GM18873 (cell line): ENCODE data around the gene CDC6.

Experiments used
- ATAC-seq: cut with Tn5 transposase; IDR thresholded peaks from one replicate; pipeline ENCODE4 v1.9.1; 2021; ENCODE audit warnings: mild to moderate bottlenecking, moderate library complexity, moderate number of reproducible peaks; ENCODE audit not compliant: unreplicated experiment, low FRiP score

Gene CDC6

DNA sequence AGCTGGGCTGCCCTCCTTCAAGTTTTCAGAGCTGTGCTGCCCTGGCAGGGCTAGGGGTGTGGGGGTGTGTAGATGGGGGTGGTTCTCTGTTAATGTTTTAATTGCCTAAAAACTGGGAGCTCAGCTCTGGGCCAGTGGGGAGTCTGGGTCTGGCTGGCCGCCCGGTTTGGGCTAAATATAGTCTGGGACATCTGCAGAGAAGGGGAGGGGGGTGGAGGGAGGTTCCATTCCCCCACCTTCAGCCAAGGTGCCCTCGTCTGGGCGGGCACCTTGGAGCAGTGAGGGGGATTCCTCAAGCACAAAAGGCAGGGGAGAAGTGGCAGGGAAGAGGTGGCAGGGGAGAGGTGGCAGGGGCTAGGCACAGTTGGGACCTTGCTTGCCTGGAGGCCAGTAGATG is 34.3 kb downstream of the CDC6 start:
- no peak for ATAC-seq

DNA sequence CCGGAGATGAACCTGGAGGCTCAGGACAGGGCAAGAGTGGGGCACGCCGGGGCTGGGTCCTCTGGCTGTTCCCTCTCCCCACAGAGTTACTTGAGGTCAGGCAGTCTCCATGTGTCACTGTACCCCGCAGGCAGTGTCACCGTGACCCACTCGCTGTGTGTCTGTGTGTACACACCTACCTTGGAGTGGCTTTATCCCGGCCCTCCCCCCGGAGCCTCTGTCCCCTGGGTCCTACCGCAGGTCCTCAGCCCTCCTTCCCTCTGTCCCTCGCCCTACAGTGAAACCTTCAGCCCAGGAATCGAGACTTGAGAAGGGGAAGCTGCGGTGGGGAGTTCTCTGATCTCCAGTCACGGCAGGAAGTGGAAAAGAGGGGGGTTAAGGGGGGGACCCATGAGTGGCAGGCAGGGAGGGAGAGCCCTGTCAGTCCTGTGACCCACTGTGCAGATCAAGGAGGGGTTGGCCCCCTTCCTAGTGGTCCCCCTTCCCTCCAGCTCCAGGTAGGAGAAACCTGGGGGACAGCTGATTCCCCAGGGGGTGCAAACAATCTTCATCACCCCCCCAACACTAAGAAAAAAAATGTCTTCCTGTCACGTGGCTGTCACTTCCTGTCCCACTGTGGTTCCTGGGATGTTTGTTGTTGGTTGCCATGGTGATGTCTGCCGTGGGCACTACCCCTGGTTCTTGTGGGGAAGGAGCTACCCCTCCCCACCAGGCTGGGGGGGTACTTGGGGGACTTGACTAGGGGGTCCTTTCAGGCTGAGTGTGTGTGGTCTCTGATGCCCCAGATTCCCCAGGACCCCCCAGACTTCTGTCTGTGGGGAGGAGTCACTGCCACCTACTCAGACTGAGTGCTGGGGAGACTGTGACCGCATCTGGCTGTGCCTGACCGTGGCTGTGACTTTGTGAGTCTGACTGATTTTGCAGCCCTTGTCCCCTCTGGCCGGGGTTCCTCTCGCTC is 35.0 kb downstream of the CDC6 start:
- ATAC-seq, result peak; percentile 25

DNA sequence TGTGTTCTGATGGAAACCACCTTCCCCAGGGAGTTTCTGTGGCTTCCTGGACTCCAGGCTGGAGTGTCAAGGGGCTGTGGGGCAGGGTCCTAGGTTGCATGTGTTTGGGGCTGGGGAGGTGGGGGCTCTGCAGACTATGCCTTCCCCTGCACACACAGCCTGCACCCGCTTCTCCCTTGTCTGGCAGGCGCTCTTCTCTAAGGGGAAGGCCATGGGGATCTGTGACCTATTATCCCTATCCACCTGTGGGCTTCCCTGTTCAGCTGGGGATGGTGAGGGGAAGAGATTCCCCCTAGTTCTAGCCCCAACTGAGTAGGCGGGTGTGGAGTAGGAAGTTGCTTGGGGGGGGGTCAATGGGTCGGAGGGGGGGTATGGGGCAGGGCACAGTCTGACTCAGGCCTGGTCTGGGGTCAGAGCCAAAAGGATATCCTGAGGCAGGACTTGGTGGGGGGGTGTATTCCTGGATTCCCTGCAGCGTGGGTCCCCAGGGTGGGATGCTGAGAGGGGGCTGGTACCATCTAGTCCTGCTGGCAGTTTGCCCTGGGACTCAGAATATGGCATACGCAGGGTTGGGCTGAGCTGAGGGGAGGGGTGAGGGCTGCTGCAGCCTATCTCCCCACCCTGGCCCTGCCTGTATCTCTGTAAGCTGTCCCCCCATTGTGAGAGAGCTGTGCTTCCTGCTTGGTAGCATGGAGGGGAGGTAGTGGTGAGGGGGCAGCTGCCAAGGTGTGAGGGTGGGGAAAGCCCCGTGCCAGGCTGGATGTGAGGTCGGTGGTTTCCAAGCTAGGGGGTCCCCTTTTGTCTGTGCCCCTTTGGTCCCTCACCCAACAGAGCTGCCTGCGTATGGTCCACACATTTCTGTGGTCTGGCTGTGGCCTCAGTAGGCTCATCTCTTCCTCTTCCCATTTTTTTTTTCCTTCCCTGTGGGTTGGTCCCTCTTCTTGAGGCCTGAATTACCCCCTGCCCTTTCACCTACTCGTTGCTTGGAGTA is 36.0 kb downstream of the CDC6 start:
- ATAC-seq, result no peak

DNA sequence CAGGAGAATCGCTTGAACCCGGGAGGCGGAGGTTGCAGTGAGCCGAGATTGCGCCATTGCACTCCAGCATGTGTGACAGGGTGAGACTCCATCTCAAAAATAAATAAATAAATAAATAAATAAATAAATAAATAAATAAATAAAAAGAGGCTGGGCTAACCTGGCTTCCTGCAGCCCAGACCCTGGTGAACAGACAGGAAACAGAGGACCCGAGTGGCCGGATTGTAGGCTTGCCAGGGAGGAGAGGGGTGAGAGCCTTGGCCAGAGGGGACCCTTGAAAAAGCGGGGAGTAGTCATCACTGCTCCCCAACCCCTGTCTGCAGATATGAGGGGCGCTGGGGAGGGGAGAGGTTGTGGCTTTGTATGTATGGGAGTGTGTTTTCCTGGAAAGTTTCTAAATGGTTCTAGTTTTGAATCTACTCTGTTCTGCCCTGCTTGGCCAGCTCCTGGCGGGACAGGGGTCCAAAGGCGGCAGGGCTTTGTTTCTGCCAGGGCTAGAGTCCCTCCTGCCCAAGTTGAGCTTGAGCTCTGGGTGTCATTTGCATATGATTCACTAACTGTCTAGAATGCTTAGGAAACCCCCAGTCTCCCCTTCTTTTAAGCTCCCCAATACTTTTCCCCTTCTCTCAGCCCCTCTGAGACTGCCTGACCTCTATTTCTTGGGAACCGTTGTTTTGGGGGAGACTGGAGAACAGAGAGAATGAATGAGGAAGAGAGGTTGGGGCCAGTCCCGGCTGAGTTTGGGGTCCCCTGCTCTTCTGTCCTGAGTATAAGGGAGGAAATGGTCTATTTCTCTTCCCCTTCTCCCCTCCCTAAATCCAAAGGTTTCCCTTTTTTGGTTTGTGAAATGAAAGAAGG is 37.7 kb downstream of the CDC6 start:
- no peak for ATAC-seq

DNA sequence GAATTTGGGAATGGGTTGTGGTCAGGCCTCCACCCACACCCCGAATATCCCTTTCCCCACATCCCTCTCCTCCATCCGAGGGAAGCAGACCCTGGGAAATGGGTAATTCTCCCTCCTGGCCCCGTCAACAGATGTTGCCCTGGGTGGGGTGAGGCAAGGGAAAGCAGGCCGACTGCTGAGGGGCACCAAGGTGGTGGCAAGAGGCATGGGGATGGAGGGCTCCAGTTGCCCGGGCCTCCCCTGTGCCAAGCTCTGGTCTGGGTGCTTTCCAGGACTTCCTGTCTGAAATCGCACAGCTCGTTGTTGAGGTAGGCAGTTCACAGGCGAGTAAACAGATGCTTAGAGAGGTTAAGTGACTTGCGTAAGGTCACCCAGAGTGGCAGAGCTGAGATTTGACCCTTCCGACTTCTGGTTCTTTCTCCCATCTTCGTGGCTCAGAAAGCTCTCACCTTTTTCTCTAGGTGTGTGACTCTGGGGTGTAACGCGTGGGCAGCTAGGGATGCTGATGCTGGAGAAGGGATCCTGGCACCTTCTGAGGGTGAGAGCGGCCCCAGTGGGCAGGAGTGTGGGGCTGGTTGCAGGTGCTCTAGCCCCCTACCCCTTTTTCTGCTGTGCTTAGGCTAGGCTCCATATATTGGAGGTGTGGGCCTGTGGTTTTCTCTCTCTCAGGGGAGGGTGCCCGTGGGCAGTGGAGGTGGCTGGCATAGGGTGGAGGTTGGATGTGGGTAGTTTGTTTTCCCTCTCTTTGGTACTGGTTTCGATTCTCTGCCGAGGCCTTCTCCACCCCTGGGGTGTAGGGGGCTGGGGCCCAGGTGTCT is 38.5 kb downstream of the CDC6 start:
- no peak for ATAC-seq

DNA sequence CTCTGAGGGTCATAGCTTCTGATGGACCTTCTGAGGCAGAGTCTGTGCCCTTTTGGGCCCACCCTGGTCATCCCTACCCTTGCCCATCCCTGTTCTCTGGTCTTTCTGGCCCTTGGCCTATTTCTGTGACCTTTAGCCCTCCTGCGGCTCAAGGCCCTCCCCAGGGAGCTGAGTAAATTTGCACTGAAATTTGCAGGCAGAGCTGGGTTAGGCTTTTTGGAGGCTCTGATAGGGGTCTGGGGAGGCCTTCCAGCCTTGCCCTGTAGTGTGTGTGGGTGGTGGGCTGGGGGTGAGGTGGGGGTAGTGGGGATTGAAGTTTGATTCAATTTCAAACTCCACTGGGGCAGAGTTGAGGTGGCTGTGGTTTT is 39.1 kb downstream of the CDC6 start:
- ATAC-seq, result no peak

DNA sequence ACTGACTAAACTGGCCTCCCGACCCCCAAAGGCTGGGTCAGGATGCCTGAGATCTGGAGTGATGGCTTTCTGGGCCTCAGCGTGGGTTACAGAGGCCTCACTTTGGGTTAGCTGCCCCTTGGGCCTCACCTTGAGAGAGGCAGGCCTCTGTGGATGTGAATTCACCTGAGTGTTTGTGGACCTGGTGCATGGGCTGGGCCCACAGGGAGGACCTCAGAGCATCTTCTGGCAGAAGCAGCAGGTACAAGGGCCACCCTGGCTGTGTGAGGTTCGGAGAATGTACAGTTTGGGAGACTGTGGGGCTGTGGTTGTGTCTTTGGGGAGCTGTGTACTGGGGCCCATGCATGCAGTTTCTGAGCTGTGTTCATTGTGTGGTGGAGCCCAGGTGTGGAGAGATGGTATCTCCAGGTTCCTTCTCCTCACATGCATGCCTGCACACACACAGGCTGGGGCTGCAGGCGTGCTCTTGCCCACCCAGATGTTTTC is 39.6 kb downstream of the CDC6 start:
- no peak for ATAC-seq

DNA sequence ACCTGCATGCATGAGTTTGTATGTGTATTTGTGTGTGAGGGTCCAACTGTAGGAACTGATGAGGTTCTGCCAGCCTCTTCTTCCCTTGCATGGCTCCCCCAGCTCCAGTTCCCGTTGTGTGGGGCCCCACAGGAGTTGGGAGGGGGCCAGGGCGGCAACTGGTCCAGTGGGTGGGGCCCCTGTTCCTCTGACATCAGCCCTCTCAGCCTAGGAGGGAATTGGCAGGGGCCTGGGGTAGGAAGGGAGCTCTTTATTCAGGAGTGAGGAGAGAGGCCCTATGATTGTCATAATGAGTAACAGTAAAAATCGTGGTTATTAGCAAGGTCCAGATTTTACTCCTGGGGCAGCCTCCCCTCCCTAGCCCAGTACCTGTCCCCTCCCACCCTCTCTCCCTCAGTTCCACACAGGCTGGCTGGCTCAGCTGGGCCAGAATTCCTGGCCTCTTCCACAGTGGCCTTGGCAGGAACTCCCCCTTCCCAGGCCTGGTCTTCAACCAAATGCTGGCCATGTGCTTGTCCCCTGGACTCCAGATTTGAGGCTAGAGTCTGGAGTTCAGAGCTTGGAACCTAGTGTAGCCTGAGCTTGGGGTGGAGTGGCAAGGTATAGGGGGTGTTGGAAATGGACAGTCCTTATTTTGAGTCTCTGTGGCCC is 40.2 kb downstream of the CDC6 start:
- ATAC-seq, result no peak

DNA sequence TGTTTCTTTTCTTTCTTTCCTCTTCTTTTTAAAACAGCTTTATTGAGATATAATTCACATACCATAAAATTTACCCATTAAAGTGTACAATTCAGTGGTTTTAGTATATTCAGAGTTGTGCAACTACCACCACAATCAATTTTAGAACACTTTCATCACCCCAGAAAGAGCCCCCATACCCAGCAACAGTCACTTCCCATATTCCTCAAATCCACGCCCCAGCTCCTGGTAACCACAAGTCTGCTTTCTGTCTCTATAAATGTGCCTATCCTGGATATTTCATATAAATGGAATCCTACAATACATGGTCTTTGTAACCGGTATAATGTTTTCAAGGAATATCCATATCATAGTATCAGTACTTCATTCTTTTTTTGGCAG is 40.7 kb downstream of the CDC6 start:
- no peak for ATAC-seq

DNA sequence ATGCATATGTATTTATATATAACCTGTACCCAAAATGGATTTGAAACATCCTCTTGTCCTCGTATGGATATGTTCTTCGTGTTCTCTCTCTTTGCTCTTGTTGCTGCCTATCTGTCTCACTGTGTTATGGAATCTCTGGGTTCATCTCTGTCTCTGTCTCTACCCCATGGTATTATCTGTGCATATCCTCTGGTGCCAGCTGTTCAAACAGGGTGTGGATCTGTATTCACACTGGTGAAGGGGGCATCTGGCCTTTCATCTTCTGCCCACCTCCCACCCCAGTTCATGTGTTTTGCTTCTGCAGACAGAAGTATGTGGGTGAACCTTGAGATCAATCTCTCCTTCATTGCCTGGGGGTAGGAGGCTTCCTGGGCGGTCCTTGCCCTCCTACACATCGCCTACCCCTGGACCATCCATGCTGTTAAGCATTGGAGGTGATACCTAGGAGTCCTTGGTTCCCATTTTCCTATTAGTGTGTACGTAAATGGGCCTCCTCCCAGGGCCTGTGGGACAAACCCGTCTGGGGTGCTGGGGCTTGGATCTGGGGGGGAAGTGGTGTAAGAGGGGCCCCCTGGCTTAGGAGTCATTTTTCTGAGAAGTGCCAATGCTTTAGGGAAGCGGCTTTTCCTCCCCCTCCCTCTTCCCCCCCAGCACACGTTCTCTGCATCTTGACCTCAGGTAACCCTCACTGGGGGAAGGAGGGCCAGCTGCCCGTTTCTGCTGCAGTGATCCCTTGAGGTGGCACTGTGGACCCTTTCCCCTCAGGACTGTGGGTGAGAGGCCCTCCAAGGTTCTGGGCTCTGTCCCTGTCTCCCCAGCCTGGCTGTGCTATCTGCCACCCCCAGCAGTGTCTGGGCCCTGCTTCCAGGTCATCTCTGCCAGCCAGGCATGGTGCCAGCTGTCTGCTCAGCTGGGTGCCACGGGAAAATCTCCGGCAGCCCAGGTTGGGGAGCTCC is 42.4 kb downstream of the CDC6 start:
- ATAC-seq, result no peak

DNA sequence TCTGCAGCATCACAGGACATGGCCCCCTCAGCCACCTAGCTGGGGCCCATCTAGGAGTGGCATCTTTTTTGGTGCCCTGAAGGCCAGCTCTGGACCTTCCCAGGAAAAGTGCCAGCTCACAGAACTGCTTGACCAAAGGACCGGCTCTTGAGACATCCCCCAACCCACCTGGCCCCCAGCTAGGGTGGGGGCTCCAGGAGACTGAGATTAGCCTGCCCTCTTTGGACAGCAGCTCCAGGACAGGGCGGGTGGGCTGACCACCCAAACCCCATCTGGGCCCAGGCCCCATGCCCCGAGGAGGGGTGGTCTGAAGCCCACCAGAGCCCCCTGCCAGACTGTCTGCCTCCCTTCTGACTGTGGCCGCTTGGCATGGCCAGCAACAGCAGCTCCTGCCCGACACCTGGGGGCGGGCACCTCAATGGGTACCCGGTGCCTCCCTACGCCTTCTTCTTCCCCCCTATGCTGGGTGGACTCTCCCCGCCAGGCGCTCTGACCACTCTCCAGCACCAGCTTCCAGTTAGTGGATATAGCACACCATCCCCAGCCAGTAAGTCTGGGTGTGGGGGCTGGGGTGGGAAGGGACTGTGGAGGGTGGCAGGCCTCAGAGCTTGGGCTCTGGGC is 43.3 kb downstream of the CDC6 start:
- no peak for ATAC-seq

DNA sequence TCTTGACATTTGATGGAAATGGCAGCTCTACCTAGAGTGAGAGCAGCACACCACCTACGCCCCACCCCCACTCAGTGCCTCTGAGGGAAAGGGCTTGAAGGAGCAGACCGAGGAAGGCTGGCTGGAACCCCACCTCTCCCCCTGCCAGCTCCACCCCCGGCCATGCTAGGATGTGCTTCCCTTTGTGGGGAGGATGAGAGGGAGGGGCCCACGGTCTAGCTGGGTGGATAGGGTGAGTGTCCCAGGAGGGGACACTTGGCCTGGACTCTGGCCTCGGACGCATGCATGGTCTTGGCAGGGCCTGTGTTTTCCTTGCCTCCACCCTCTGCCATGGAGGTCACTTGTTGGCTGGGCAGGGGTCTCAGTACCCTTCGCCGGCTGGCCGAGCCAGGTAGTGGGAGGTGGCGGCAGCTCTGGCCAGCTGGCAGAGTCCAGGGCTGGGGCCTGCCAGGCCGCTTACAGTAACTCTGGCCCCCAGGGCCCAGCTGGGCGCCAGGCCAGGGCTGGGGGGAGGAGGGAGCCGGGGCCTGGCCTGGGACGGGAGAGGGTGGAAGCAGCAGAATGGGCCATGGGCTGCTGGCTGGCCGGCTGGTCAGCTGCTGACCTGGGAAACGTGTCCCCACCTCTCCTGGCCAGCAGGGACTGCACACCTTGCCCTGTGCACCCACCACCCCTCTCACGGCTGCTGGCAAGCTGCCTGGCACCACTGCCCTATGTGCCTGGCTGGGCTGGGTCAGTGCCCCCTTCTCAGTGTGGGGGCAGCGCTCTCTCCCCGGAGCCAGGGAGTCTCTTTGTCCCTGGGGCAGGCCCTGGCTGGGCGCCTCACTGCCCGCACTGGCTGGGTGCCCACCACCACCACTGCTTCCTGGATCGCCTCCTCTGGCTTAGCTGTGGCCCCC is 44.3 kb downstream of the CDC6 start:
- ATAC-seq, result no peak

DNA sequence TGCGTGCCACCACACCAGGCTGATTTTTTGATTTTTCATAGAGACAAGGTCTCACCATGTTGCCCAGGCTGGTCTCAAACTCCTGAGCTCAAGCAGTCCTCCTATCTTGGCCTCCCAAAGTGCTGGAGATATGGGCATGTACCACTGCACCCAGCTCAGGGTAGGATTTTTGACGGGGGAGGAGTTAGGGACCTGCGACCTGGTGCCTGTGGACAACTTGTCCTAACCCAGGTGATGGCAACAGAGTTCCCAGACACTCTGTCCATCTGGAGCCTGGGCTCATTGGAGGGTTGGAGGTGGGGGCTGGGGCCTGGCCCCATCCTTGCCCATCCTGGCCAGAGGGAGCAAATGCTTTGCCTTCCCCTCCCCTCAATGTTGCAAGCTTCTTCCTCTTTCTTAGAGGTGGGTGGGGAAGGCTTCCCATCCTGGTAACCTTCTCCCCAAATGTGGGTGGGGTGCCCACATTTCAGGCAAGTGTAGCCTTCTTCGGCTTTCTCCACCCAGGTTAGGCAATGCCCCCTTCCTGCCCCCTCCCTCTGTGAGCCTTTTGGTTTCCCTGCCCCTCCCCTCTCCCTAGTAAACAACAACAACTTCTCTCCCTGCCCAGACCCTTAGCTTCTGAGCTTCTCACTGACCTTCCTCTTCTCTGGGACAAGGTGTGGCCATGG is 46.2 kb downstream of the CDC6 start:
- no peak for ATAC-seq

DNA sequence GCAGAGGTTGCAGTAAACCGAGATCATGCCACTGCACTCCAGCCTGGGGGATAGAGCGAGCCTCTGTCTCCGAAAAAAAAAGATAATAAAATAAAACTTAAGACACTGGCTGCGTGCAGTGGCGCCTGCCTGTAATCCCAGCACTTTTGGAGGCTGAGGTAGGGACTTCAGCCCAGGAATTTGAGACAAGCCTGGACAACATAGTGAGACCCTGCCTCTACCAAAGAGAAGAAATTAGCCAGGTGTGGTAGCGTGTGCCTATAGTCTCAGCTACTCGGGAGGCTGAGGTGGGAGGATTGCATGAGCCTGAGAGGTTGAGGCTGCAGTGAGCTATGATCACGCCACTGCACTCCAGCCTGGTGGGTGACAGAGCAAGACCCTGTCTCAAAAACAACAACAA is 47.9 kb downstream of the CDC6 start:
- no peak for ATAC-seq

DNA sequence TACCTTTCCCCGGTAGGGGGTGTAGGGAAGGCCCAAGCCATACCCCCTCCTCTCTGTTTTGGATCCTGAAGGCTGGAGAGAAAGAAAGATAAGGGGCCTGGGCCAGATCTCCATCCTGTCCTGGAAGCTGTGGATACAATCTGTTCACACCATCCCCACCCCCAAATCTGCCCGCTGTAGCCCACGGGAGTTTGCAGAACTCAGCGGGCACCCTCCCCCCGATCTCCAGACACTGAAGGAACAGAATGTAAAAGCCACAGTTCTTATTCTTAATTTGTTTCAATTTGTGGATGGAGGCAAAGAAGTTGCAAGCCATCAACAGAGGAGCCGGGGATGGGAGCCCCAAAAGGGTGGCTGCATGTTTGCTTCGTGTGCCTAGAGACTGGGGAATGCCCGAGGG is 49.7 kb downstream of the CDC6 start:
- no peak for ATAC-seq

DNA sequence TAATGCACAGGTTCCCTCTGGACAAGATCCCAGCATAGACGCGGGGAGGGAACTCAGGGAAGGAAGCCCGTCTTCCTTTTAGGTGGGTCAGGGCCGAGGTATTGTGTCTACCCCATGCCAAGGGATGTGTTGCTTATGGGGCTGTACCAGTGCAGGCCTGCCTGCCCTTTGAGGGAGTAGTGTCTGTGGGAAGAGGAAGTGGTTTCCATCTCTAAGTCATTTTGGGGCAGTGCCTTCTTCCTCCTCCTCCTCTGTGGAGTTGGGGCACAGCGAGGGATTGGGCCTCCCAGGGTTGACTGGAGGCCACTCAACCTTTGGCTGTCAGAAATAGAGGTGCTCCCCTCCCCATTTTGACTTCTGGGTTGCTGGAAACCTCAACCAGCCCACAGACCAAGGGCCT is 50.4 kb downstream of the CDC6 start:
- no peak for ATAC-seq
